ENCODE results near the gene SNX15. TPM values are rescaled to one million over a fixed set of nuclear protein-coding genes. Genes with fewer than 3 reads are reported as not detected.

SNX15 gene
- total RNA-seq, 3 donors from 2014 or later = 11.5 to 13.5 (median 12.5) TPM

DNA sequence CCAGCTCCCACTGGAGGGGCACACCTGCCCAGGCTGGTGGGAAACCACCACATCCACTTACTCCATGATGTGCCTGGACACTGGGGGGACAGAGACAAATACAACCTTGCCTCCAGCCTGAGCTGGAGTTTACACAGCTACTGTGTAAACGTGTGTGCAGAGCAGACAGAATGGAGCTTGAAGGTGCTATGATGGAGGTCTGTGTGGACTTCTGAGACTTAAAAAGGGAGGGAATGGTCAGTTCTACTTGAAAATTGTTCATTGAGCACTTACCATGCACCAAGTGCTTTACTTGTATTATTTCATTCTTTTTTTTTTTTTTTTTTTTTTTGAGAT is 45.4 kb downstream of the SNX15 start:
- ATAC-seq (no peak), DNase-seq (no peak)
- Mint-ChIP-seq H3K4me3 (no peak overlapping the region), H3K27me3 (ENCODE audit: low read depth) (no peaks in the 10 kb centered on the region), H3K4me1 (ENCODE audit: low read depth) (no peaks in the 10 kb centered on the region), H3K36me3 (ENCODE audit: insufficient read depth) (no peaks in the 10 kb centered on the region), H3K9me3 (no peaks in the 10 kb centered on the region)

DNA sequence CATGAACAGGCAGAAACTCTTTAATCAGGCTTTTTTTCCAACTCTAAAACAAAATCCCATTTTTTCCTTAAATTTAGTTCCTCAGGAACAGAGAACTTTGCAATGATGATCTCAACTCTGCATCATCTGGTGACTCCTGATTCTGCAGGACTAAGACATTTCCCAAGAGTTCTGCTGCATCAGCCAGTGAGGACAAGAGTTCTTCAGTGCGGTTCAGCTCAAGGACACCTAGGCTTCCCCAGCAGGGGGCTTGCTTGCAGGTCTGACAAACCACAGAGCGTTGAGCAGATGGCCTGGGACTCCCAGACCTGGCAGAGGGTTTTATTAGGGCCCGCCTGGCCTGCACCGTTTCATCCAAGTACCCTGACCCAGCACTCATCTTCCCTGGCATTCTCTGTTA is 50.2 kb downstream of the SNX15 start:
- H3K4me1 Mint-ChIP-seq (ENCODE audit: low read depth) = peaks cover 8% of the 10 kb centered on the region
- no peaks in the 10 kb centered on the region for H3K36me3 Mint-ChIP-seq (ENCODE audit: insufficient read depth)
- H3K4me3 Mint-ChIP-seq = no peak overlapping the region
- DNase-seq (no peak), ATAC-seq (no peak)
- H3K9me3 Mint-ChIP-seq = no peaks in the 10 kb centered on the region
- H3K27me3 Mint-ChIP-seq (ENCODE audit: low read depth) = no peaks in the 10 kb centered on the region

DNA sequence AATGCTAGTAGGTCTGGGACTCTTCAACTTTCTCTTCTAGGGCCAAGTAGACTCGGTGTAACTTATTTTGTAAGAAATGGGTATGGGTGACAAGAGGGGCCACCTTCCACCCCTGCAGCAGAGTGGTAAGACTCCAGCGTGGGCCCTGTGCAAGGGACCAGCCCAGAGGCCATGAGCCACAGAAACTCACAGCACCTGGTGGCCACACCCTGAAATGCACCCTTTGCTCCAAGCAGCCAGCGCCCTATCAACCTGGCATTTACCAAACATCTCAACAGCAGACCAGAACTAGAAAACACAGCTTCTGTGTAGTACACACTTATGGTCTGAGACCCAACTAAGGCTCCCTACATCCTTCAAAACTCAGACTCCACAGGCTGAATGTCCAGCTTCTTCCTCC is 50.9 kb downstream of the SNX15 start:
- Mint-ChIP-seq H3K4me1 (ENCODE audit: low read depth) (peaks cover 13% of the 10 kb centered on the region), H3K27me3 (ENCODE audit: low read depth) (no peaks in the 10 kb centered on the region), H3K9me3 (no peaks in the 10 kb centered on the region), H3K36me3 (ENCODE audit: insufficient read depth) (no peaks in the 10 kb centered on the region), H3K4me3 (no peak overlapping the region)
- DNase-seq (peak; percentile 67), ATAC-seq (peak; percentile 91 to 93)

DNA sequence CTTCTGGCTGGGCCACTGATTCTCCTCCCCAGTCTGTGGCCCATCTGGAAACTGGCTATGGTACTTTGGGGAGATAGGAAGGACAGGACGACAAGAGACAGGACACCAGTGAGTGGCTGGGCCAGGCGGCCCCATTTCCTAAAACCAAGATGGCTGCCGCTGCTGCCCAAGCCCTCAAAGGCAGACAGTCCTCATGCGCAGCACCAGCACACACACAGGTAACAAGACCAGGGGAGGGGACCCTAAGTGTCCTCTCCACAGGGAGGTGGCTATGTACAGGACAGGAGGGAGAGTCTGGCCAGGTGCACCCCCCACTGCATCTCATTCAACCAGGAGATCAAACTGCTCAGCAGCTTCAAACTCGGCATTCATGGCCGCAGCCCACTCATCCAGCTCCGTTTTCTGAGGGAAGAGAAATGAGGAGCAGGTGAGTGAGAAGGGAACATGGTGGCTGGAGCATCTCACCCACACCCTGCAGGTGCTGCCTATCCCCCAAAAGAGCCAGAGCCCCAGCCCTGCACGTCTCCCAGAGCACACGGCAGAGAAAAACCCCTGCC is 51.6 kb downstream of the SNX15 start:
- Mint-ChIP-seq H3K27me3 (ENCODE audit: low read depth) (no peaks in the 10 kb centered on the region), H3K9me3 (no peaks in the 10 kb centered on the region), H3K4me1 (ENCODE audit: low read depth) (peaks cover 16% of the 10 kb centered on the region), H3K4me3 (no peak overlapping the region), H3K36me3 (ENCODE audit: insufficient read depth) (no peaks in the 10 kb centered on the region)
- ATAC-seq (no peak), DNase-seq (no peak)

DNA sequence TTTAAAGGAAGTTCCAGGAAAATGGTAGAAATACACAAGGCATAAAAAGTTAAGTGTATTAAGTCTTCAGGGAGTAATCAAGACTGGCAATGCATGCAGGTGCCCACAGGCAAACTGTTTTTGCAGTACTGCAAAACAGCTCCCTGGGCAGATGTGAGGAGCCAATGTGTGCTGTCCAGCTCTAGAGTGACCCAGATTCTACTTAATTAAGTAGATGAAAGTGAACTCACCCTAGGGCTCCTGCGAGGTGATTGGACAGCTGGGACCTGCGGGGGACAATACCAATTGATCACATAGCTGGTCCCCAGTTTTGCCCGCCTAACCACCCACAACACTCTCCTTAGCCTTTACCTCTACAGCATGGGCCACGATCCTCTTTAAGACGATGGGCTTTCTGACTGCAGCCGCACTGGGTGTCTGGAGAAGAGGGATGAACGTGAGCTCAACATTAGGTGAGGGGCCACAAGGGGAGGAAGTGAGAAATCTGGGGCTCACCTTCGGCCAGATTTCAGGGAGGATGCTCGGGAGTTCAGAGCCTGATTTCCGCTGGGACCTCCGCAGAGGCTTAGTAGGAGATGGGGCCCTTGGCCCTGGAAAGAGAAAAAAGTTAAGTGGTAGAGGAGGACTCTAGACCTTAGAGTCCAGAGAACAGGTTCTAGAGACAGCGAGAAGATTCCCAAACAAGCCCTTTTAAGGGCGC is 56.0 kb downstream of the SNX15 start:
- Mint-ChIP-seq H3K9me3 (no peaks in the 10 kb centered on the region), H3K4me3 (peak overlapping the region; percentile 93), H3K27me3 (ENCODE audit: low read depth) (no peaks in the 10 kb centered on the region), H3K4me1 (ENCODE audit: low read depth) (peaks cover 31% of the 10 kb centered on the region), H3K36me3 (ENCODE audit: insufficient read depth) (peaks cover 7% of the 10 kb centered on the region)
- no peak for DNase-seq
- ATAC-seq = peak; percentile 1 to 8

DNA sequence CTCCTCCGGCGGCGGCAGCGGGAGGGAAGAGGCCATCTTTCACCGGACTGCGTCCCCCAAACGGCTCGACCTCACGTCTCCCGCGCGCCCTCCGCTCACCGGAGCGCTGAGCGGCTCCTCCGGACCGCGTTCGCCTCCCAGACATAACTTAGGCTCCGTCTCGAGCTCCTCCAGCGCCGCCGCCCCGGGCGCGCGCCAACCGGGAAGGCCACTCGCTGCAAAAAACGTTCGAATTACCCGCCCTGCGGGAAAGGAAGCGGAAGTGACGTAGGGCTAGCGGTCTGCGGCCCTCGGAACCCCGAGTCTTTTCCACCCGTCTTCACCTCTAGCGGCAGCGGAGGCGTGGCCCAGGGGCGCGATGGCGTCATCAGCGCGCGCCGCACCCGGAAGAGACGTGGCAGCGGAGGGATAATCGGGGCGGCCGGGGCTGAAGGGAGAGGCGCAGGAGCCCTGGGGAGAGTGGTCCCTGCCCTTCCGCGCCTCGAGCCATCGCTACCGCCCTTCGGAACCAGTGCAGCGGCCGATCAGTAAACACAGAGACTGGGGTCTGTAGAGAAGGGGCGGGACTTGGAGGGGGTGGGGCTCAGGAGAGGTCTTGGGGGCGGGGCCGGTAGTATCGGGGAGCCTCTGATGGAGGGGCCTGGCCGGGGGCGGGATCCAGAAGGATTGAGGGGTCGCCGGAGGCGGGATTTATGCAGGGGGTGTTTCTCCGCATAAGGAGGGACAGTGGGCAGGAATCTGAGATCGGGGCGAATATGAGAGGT is 56.8 kb downstream of the SNX15 start, which contains the start of the genes CDCA5 and ZFPL1:
Gene CDCA5 (minus strand): TSS at position 207 of the 764 bp plus-strand sequence. CDS start 62 bp downstream, at position 145.
Gene ZFPL1 (plus strand): TSS at position 389 of the 764 bp plus-strand sequence. CDS start 477 bp downstream, outside the sequence.
- Mint-ChIP-seq H3K27me3 (ENCODE audit: low read depth) (no peaks in the 10 kb centered on the region), H3K36me3 (ENCODE audit: insufficient read depth) (peaks cover 15% of the 10 kb centered on the region), H3K4me3 (peak within 1 kb of the TSS; percentile 93), H3K4me1 (ENCODE audit: low read depth) (peaks cover 26% of the 10 kb centered on the region), H3K9me3 (no peaks in the 10 kb centered on the region)
- ATAC-seq (peak; percentile 90 to 92), DNase-seq (peak; percentile 95)

DNA sequence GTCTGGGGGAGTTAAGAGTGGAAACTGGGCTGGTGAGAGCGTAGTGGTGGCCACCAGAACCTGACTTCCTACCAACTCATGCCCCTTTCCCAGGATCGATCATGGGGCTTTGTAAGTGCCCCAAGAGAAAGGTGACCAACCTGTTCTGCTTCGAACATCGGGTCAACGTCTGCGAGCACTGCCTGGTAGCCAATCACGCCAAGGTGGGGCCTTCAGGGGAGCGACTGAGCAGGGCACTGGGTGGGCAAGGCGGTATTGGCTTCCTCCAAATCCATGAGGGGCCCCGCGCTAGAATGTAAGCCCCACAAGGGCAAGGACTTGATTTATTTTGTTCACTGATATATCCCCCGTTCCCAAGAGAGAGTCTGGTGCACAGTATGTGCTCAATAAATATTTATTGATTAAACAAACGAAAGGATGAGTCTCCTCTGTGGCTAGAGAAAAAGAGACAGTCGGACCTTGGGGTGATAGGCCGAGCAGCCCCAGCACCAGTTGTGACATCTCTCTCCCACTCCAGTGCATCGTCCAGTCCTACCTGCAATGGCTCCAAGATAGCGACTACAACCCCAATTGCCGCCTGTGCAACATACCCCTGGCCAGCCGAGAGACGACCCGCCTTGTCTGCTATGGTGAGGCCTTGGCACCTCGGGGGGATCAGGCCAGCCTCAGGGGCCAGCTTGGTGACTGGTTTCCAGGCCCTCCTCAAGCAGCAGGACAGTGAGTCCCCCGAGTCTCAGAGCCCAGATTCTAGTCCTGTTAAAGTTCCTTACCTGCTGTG is 57.5 kb downstream of the SNX15 start:
- Mint-ChIP-seq H3K27me3 (ENCODE audit: low read depth) (no peaks in the 10 kb centered on the region), H3K4me3 (peak overlapping the region; percentile 93), H3K9me3 (no peaks in the 10 kb centered on the region), H3K4me1 (ENCODE audit: low read depth) (peaks cover 26% of the 10 kb centered on the region), H3K36me3 (ENCODE audit: insufficient read depth) (peaks cover 22% of the 10 kb centered on the region)
- DNase-seq (no peak), ATAC-seq (peak in 1 of 2 donors; percentile 11)

DNA sequence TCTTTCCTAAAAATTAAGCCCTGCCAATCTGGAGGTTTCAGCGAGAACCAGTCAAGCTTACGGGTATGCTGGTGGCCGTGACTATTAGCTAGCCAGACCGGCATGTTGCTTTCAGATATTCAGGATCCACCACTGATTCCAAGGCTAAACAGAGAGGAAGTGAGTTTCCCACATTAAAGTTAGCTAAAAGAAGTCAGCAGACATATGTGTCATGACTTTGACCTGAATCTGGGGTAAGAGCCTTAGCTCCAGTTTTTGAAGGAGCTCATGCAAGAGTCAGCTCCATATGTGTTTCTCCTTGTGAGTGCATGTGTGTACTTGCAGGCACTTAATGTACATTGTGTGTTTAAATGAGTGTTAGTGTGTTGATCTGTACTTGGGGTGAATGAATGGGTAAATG is 58.2 kb downstream of the SNX15 start:
- H3K4me3 Mint-ChIP-seq = peak overlapping the region; percentile 93
- H3K4me1 Mint-ChIP-seq (ENCODE audit: low read depth) = peaks cover 26% of the 10 kb centered on the region
- peaks cover 22% of the 10 kb centered on the region for H3K36me3 Mint-ChIP-seq (ENCODE audit: insufficient read depth)
- ATAC-seq = no peak
- H3K9me3 Mint-ChIP-seq = no peaks in the 10 kb centered on the region
- no peaks in the 10 kb centered on the region for H3K27me3 Mint-ChIP-seq (ENCODE audit: low read depth)
- no peak for DNase-seq

DNA sequence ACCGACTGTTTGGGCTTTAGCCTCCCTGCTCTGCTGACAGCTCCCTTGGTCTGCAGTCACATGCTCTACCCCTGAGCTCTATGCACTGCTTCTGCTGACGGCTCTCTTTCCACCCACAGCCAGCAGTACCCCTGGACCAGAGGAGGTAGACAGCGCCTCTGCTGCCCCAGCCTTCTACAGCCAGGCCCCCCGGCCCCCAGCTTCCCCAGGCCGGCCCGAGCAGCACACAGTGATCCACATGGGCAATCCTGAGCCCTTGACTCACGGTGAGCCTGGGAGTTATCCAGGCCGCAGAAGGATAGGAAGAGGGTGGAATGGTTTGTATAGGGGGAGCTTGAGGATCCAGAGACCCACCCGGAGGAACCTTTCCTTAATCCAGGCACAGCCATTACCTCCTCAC is 59.6 kb downstream of the SNX15 start:
- Mint-ChIP-seq H3K36me3 (ENCODE audit: insufficient read depth) (peaks cover 22% of the 10 kb centered on the region), H3K4me3 (no peak overlapping the region), H3K4me1 (ENCODE audit: low read depth) (peaks cover 26% of the 10 kb centered on the region), H3K9me3 (no peaks in the 10 kb centered on the region), H3K27me3 (ENCODE audit: low read depth) (no peaks in the 10 kb centered on the region)
- DNase-seq (no peak), ATAC-seq (no peak)

DNA sequence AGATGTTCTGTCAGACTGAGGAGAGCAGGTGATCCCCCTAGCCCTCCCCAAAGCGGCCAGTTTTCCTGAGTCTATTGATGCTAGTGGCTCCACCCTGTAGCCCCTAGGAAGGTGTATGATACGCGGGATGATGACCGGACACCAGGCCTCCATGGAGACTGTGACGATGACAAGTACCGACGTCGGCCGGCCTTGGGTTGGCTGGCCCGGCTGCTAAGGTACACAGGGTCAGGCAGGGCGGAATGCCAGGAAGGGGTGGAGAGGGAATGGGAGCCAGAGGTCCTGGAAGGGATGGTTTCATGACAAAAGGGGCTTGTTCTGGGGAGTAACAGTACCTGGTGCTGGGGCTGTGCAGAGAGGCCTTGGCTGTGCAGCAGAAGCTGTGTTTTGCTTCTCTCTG is 60.0 kb downstream of the SNX15 start:
- Mint-ChIP-seq H3K4me1 (ENCODE audit: low read depth) (peaks cover 26% of the 10 kb centered on the region), H3K36me3 (ENCODE audit: insufficient read depth) (peaks cover 22% of the 10 kb centered on the region), H3K4me3 (no peak overlapping the region), H3K9me3 (no peaks in the 10 kb centered on the region), H3K27me3 (ENCODE audit: low read depth) (no peaks in the 10 kb centered on the region)
- no peak for DNase-seq
- no peak for ATAC-seq

DNA sequence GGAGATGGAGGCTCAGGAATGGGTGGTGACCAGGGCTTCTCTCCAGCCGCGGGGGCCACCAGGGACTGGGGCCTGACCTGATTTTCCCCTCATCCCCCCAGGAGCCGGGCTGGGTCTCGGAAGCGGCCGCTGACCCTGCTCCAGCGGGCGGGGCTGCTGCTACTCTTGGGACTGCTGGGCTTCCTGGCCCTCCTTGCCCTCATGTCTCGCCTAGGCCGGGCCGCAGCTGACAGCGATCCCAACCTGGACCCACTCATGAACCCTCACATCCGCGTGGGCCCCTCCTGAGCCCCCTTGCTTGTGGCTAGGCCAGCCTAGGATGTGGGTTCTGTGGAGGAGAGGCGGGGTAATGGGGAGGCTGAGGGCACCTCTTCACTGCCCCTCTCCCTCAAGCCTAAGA is 60.6 kb downstream of the SNX15 start:
- H3K36me3 Mint-ChIP-seq (ENCODE audit: insufficient read depth) = peaks cover 22% of the 10 kb centered on the region
- no peak overlapping the region for H3K4me3 Mint-ChIP-seq
- peaks cover 24% of the 10 kb centered on the region for H3K4me1 Mint-ChIP-seq (ENCODE audit: low read depth)
- ATAC-seq (no peak), DNase-seq (no peak)
- H3K9me3 Mint-ChIP-seq = no peaks in the 10 kb centered on the region
- H3K27me3 Mint-ChIP-seq (ENCODE audit: low read depth) = no peaks in the 10 kb centered on the region

DNA sequence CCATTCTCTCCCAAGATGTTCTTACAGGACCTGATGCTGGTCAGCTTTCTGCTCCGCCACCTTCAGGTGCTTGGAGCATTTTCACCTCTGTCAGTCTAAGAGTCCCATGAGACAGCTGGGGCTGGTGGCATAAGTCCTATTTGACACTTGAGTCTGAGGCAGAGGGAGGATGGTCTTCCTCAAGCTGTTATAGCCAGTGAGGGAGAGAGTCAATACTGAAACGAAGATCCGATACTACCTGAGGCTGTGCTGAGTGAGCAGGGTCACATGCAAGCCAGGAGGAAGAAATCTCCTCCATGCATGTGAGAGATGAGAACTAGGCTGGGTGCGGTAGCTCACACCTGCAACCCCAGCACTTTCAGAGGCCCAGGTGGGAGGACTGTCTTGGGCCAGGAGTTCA is 62.4 kb downstream of the SNX15 start:
- Mint-ChIP-seq H3K4me3 (no peak overlapping the region), H3K36me3 (ENCODE audit: insufficient read depth) (peaks cover 22% of the 10 kb centered on the region), H3K9me3 (no peaks in the 10 kb centered on the region), H3K4me1 (ENCODE audit: low read depth) (peaks cover 13% of the 10 kb centered on the region), H3K27me3 (ENCODE audit: low read depth) (no peaks in the 10 kb centered on the region)
- no peak for ATAC-seq
- DNase-seq = no peak
